ENCODE measurements around the gene CDKL2.
"Not testable (repeated sequence)": the region's sequence is repeated elsewhere in the genome, so short reads cannot be mapped to it uniquely, and the experiment has no call there.

GRCh38 chr4:75664604-75665003 lies 34.3 kb upstream of the CDKL2 start:
- TF ChIP-seq CTCF, POLR2A (IDR thresholded peaks at IDR 0.05): not testable (repeated sequence)

Measured in body of pancreas (tissue), 4 donors.